GM10266 (cell line): Measurements from ENCODE around the gene GRIN2A.

ENCODE experiments used
- DNase-seq: peaks from one replicate; pipeline ENCODE4 v3.0.0; 2012; ENCODE audit errors: extremely low spot score
- CTCF ChIP-seq: IDR thresholded peaks from 2 replicates; pipeline ENCODE4 v1.5.1; 2012; ENCODE audit warnings: mild to moderate bottlenecking, low read depth; ENCODE audit not compliant: control insufficient read depth, insufficient read depth; ENCODE audit errors: missing control alignments

The GRIN2A gene

GRCh38 chr16:9862327-9862726 is 319.9 kb downstream of the GRIN2A start:
- no peak for TF ChIP-seq CTCF
- DNase-seq = no peak

- no peak for TF ChIP-seq CTCF
- no peak for DNase-seq
Observed at GRCh38 chr16:9860876-9861275, 321.4 kb downstream of the GRIN2A start.

GRCh38 chr16:9859701-9860327 is 322.4 kb downstream of the GRIN2A start:
- no peak for DNase-seq
- no peak for TF ChIP-seq CTCF

GRCh38 chr16:9854675-9855074 is 327.6 kb downstream of the GRIN2A start:
- no peak for TF ChIP-seq CTCF
- no peak for DNase-seq

GRCh38 chr16:9852003-9852402 is 330.2 kb downstream of the GRIN2A start:
- DNase-seq = no peak
- TF ChIP-seq CTCF = no peak

- no peak for TF ChIP-seq CTCF
- DNase-seq = no peak
Observed at GRCh38 chr16:9850817-9851216, 331.4 kb downstream of the GRIN2A start.

GRCh38 chr16:9849697-9850245 is 332.5 kb downstream of the GRIN2A start:
- DNase-seq = no peak
- TF ChIP-seq CTCF = no peak
